ENCODE results near the gene OR14A2. TPM values are rescaled to one million over a fixed set of nuclear protein-coding genes. Genes with fewer than 3 reads are reported as not detected.
"Not testable (repeated sequence)": the region's sequence is repeated elsewhere in the genome, so short reads cannot be mapped to it uniquely, and the experiment has no call there.

The OR14A2 gene
- total and polyA plus RNA-seq, 3 donors from 2014 or later, result 0.94 to 4.2 (median 1.6) TPM

- Histone ChIP-seq H3K27ac (no peak overlapping the region), H3K4me1 (no peaks in the 10 kb centered on the region), H3K4me3 (no peak overlapping the region), H3K27me3 (no peaks in the 10 kb centered on the region), H3K9me3 (no peaks in the 10 kb centered on the region), H3K36me3 (ENCODE audit: low read depth, missing control alignments) (no peaks in the 10 kb centered on the region)
- intact Hi-C loops (cut with DNase I; ENCODE audit: low total_unique reads), result no loop called here
- 100% methylated on average over 1 of the region's 1 CpG; no CpG with 5 or more reads in 1 of the 2 donors for WGBS, 2 donors
- TF ChIP-seq POLR2A (IDR thresholded peaks at IDR 0.05) (no peak), CTCF (IDR thresholded peaks at IDR 0.05) (no peak)
- no peak for DNase-seq
Observed at GRCh38 chr1:247749870-247750269, 1.9 kb upstream of the OR14A2 start.

- DNase-seq, result no peak
- intact Hi-C loops (cut with DNase I; ENCODE audit: low total_unique reads), result no loop called here
Observed at GRCh38 chr1:247747616-247748015, 325 bp downstream of the OR14A2 start.

GRCh38 chr1:247746391-247746935 is 1.5 kb downstream of the OR14A2 start:
- 80 to 95% methylated on average over 3 of the region's 3 CpGs for WGBS, 2 donors
- no peak overlapping the region for H3K27ac ChIP-seq
- H3K36me3 ChIP-seq (ENCODE audit: low read depth, missing control alignments), result no peaks in the 10 kb centered on the region
- H3K4me3 ChIP-seq, result no peak overlapping the region
- DNase-seq, result no peak
- no peaks in the 10 kb centered on the region for H3K4me1 ChIP-seq
- TF ChIP-seq CTCF (IDR thresholded peaks at IDR 0.05), result no peak
- TF ChIP-seq POLR2A (IDR thresholded peaks at IDR 0.05), result no peak
- H3K9me3 ChIP-seq, result no peaks in the 10 kb centered on the region
- intact Hi-C loops (cut with DNase I; ENCODE audit: low total_unique reads), result no loop called here
- no peaks in the 10 kb centered on the region for H3K27me3 ChIP-seq

More at GRCh38 chr1:247747616-247748015, 325 bp downstream of the OR14A2 start:
- TF ChIP-seq POLR2A (IDR thresholded peaks at IDR 0.05), result no peak
- TF ChIP-seq CTCF (IDR thresholded peaks at IDR 0.05), result no peak
- no peaks in the 10 kb centered on the region for H3K27me3 ChIP-seq
- no peaks in the 10 kb centered on the region for H3K4me1 ChIP-seq
- WGBS, 2 donors, result 83 to 91% methylated on average over 7 of the region's 7 CpGs
- no peaks in the 10 kb centered on the region for H3K9me3 ChIP-seq
- H3K36me3 ChIP-seq (ENCODE audit: low read depth, missing control alignments), result no peaks in the 10 kb centered on the region
- no peak overlapping the region for H3K4me3 ChIP-seq
- no peak overlapping the region for H3K27ac ChIP-seq

- H3K27me3 ChIP-seq; H3K4me1 ChIP-seq; DNase-seq; H3K4me3 ChIP-seq; H3K9me3 ChIP-seq; intact Hi-C loops (cut with DNase I; ENCODE audit: low total_unique reads); H3K36me3 ChIP-seq (ENCODE audit: low read depth, missing control alignments); H3K27ac ChIP-seq: not testable (repeated sequence)
- 62 to 74% methylated on average over 3 of the region's 3 CpGs for WGBS, 2 donors
Observed at GRCh38 chr1:247742215-247742760, 5.7 kb downstream of the OR14A2 start.

GRCh38 chr1:247741756-247742155 is 6.2 kb downstream of the OR14A2 start:
- Histone ChIP-seq H3K4me1 (no peaks in the 10 kb centered on the region), H3K27ac (no peak overlapping the region), H3K36me3 (ENCODE audit: low read depth, missing control alignments) (no peaks in the 10 kb centered on the region), H3K27me3 (no peaks in the 10 kb centered on the region), H3K9me3 (no peaks in the 10 kb centered on the region), H3K4me3 (no peak overlapping the region)
- no peak for DNase-seq
- WGBS, 2 donors, result 86% methylated on average over 5 of the region's 5 CpGs
- intact Hi-C loops (cut with DNase I; ENCODE audit: low total_unique reads), result no loop called here
- TF ChIP-seq POLR2A (IDR thresholded peaks at IDR 0.05) (no peak), CTCF (IDR thresholded peaks at IDR 0.05) (no peak)
